Stimulated activated naive B cell treated with anti-CD40 and anti-IgM and Interleukin-4, amounts not matched to agents 10 μg/mL and 1 μg/mL and 100 μg/mL, for 72 hours (primary cell): ENCODE measurements around the gene TPTE.
"Not testable (repeated sequence)": the region's sequence is repeated elsewhere in the genome, so short reads cannot be mapped to it uniquely, and the experiment has no call there.

Experiments used
- ATAC-seq, 2 donors: fragments of 150-1000 bp; cut with Tn5 transposase; replicated peaks; 2 replicates each; pipeline ENCODE4 v1.10.0; 2021; ENCODE audit warnings: moderate library complexity in 1 of 2
- DNase-seq: peaks from one replicate; pipeline ENCODE4 v3.0.0; 2021
- H3K27ac Mint-ChIP-seq: one replicate; pipeline ENCODE4 v1.8.0; 2022; ENCODE audit warnings: mild to moderate bottlenecking, mixed read lengths
- H3K27me3 Mint-ChIP-seq, 2 donors: one replicate each; pipeline ENCODE4 v1.8.0; 2022; ENCODE audit warnings: mixed read lengths in 2 of 2
- H3K36me3 Mint-ChIP-seq, 2 donors: one replicate each; pipeline ENCODE4 v1.8.0; 2022; ENCODE audit warnings: mixed read lengths in 2 of 2, mild to moderate bottlenecking in 1 of 2
- H3K4me1 Mint-ChIP-seq, 2 donors: one replicate each; pipeline ENCODE4 v1.8.0; 2022; ENCODE audit warnings: mixed read lengths in 2 of 2, mild to moderate bottlenecking in 1 of 2
- H3K4me3 Mint-ChIP-seq, 2 donors: one replicate each; pipeline ENCODE4 v1.8.0; 2022; ENCODE audit warnings: mild to moderate bottlenecking in 2 of 2, mixed read lengths in 2 of 2, moderate library complexity in 1 of 2
- H3K9me3 Mint-ChIP-seq, 2 donors: one replicate each; pipeline ENCODE4 v1.8.0; 2022; ENCODE audit warnings: mixed read lengths in 2 of 2, mild to moderate bottlenecking in 1 of 2

TPTE gene

DNA sequence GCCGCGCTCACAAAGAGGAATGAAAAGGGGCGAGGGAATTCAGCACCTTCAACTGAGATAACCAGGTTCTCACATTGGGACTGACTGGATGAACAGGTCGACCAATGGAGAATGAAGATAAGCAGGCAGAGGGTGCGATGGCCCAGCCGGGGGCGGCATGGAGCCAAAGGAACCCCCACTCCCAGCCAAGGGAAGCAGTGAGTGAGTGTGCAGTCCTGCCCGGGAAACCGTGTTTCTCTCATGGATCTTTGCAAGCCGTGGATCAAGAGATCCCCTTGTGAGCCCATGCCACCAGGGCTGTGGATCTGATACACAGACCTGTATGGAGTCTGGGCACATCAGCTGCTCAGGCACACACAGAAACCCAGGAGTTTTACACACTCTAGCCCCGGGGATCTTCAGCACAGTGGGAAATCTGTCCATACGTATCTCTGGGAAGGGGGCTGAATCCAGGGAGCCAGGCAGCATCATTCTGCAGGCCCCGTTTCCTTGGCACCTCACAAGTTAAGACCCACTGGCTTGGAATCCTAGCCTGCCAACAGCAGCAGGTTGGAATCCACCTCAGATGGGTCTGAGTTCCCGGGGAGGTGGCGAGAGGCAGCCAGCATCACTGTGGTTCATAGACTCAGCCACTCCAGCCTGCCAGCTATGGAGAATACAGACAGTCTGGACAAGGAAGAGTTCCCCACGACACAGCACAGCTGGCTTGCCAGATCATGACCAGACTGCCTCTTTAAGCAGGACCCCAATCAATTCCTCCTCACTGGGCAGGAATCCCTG is 53.3 kb downstream of the TPTE start:
- not testable (repeated sequence) for H3K36me3 Mint-ChIP-seq, H3K4me3 Mint-ChIP-seq, H3K4me1 Mint-ChIP-seq, H3K27ac Mint-ChIP-seq, H3K27me3 Mint-ChIP-seq, DNase-seq
- peaks cover 11 to 16% of the 10 kb centered on the region in 2 donors for H3K9me3 Mint-ChIP-seq
- peak in 1 of 2 donors; percentile 27 for ATAC-seq

DNA sequence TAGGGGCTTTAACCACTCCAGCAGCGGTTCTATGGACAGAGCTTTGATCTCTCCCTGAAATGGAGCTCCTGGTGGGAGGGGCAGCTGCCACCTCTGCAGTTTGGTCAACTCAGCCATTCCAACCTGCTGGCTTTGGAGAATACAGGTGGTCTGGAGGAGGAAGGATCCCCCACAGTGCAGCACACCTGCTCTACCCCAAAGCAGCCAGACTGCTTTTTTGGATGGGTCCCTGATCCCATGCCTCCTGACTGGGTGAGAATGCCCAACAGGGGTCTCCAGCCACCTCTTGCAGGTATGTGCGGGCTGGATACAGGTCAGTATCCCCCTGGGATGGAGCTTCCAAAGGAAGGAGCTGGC is 53.9 kb downstream of the TPTE start:
- H3K27ac Mint-ChIP-seq: no peak overlapping the region
- peaks cover 11 to 16% of the 10 kb centered on the region in 2 donors for H3K9me3 Mint-ChIP-seq
- no peak overlapping the region for H3K4me3 Mint-ChIP-seq
- H3K4me1 Mint-ChIP-seq: no peaks in the 10 kb centered on the region
- H3K36me3 Mint-ChIP-seq: no peaks in the 10 kb centered on the region
- H3K27me3 Mint-ChIP-seq: no peaks in the 10 kb centered on the region
- DNase-seq: no peak
- ATAC-seq: peak in 1 of 2 donors; percentile 23

DNA sequence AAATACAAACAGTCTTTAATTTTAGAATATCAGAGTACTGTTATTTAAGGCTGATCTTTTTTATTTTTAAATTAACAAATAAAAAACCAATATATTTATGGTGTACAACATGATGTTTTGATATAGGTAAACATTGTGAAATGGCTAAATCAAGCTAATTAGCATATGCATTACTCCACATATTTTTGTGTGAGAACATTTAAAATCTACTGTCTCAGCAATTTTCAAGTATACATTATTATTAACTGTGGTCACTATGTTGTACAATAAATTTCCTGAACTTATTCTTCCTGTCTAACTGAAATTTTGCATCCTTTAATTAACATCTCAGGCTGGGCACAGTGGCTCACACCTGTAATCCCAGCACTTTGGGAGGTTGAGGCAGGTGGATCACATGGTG is 57.5 kb downstream of the TPTE start:
- H3K27me3 Mint-ChIP-seq, H3K27ac Mint-ChIP-seq, ATAC-seq, DNase-seq, H3K4me3 Mint-ChIP-seq, H3K4me1 Mint-ChIP-seq, H3K36me3 Mint-ChIP-seq: not testable (repeated sequence)
- peaks cover 11 to 16% of the 10 kb centered on the region in 2 donors for H3K9me3 Mint-ChIP-seq

DNA sequence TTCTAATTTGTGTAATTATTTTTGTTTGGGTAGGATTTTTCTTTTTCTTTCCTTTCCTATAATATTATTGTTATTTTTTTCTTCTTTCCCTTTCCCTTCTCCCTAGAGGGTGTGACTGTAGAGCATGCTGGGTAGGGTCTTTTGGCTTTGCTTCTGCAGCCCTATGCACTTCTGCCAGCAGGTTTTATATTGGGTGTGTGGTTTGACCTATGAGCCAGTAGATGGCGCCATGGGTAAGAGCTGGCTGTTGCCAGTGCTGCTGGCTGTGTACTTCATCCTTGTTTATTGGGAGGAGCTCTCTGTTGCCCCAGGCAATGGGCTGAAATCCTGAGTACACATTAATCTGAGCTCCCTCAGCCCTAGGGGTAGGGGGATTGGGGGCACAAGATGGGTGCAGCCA is 67.7 kb downstream of the TPTE start:
- DNase-seq, H3K4me3 Mint-ChIP-seq, H3K9me3 Mint-ChIP-seq, ATAC-seq, H3K36me3 Mint-ChIP-seq, H3K4me1 Mint-ChIP-seq, H3K27me3 Mint-ChIP-seq, H3K27ac Mint-ChIP-seq: not testable (repeated sequence)

DNA sequence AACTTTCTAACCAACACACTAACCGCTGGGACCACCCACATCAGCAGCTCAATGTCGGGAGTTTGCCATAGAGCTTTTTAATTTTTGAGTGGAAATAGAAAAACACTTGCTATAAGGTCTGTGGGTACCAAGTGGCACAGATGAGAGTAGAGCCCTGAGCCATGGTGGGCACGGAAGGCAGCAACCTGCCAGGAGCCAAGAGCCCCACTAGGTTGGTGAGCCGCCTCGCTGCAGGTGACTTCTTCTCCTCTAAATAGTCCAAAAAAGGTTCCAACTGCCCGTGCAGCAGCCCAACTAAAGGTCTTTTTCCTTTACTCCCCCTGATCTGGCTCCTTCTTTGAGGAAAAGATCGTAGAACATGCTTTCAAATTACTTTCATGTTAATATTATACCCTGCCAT is 85.7 kb downstream of the TPTE start:
- not testable (repeated sequence) for DNase-seq, H3K27me3 Mint-ChIP-seq, H3K4me1 Mint-ChIP-seq, H3K4me3 Mint-ChIP-seq, ATAC-seq, H3K27ac Mint-ChIP-seq, H3K36me3 Mint-ChIP-seq, H3K9me3 Mint-ChIP-seq

DNA sequence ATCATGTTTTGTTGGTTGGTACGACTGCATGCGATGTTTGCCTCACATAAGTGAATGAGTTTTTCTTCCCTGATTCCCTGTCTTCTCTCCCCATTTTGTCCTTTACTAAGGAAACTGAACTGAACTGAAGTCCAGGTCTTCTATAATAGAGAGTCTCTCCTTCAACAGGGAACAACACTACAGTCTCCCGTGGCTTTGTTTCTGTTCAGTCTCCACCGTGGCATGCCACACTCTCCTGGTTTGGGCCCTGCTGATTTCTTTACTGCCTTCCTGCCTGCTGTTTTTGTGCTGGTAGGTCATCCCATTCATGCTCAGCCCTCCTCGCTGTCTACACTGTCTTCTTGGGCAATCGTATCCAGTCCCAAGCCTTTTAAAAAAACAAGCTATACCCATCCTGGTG is 92.9 kb downstream of the TPTE start:
- H3K4me1 Mint-ChIP-seq, H3K27ac Mint-ChIP-seq, H3K36me3 Mint-ChIP-seq, H3K4me3 Mint-ChIP-seq, H3K9me3 Mint-ChIP-seq, DNase-seq, H3K27me3 Mint-ChIP-seq, ATAC-seq: not testable (repeated sequence)

DNA sequence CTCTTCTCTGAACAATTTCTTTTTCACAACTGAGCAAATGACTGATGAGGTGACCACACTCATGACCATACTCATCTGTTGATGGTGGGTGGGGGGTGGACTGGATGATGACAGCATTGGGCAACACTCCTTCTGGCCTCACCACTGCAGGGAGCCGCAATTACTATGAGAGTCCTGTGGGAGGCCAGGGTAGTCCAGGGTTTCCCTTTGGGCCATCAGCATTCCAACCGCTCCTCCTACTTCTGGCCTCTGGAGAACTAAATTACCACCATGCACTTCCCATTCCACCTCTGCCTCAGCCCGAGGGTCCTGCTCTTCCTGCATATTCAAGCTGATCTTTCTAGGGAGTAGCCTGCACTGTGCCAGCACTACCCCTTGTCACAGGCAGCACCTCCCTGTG is 94.7 kb downstream of the TPTE start:
- not testable (repeated sequence) for H3K27ac Mint-ChIP-seq, ATAC-seq, H3K4me3 Mint-ChIP-seq, H3K4me1 Mint-ChIP-seq, H3K36me3 Mint-ChIP-seq, DNase-seq, H3K27me3 Mint-ChIP-seq, H3K9me3 Mint-ChIP-seq

DNA sequence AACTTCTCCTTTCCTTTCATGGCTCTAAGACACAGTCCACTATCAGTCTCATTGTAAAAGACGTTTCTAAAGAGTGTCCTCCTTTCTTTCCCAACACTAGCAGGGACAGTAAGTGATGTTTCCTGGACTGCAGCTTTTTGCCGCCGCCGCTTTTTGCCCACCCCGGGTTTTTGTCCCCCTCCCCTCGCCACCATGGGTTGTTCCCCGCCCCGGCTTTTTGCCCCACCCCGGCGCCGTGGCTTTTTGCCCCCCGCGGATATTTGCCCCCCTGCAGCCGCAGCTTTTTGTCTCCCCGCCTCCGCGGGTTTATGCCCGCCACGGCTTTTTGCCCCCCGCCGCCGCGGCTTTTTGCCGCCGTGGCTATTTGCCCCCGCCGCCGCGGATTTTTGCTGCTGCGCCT is 95.2 kb downstream of the TPTE start:
- H3K9me3 Mint-ChIP-seq: peaks cover 2 to 3% of the 10 kb centered on the region in 2 donors
- DNase-seq (no peak), ATAC-seq (no peak)
- no peaks in the 10 kb centered on the region for H3K27me3 Mint-ChIP-seq
- no peak overlapping the region for H3K27ac Mint-ChIP-seq
- H3K4me1 Mint-ChIP-seq: no peaks in the 10 kb centered on the region
- no peak overlapping the region for H3K4me3 Mint-ChIP-seq
- no peaks in the 10 kb centered on the region for H3K36me3 Mint-ChIP-seq

DNA sequence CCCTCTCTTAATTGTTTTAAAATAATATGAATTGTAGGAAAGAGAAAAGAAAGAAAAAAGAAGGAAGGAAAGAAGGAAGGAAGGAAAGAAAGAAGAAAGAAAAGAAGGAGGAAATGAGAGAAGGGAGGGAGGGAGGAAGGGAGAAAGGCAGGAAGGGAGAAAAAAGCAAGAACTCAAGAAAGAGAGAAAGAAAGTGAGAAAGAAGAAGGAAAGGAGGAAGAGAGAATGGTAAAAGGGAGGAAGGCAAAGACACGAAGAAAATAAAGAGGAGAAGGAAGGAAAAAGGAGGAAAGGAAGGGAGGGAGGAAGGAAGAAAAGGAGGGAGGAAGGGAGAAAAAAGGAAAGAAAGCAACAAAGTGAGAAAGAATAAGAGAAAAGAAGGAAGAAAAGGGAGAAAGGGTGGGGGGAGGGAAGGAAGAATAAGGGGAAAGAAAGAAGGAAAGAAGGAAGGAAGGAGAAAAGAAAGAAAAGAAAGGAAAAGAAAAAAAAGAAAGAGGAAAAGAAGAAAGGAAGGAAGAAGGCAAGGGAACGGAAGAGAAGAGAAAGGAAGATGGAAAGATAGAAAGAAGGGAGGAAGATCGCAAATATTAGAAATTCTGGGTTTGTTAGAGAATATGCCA is 95.9 kb downstream of the TPTE start:
- H3K36me3 Mint-ChIP-seq, H3K4me1 Mint-ChIP-seq, H3K27me3 Mint-ChIP-seq, H3K9me3 Mint-ChIP-seq, DNase-seq, H3K27ac Mint-ChIP-seq, H3K4me3 Mint-ChIP-seq, ATAC-seq: not testable (repeated sequence)

DNA sequence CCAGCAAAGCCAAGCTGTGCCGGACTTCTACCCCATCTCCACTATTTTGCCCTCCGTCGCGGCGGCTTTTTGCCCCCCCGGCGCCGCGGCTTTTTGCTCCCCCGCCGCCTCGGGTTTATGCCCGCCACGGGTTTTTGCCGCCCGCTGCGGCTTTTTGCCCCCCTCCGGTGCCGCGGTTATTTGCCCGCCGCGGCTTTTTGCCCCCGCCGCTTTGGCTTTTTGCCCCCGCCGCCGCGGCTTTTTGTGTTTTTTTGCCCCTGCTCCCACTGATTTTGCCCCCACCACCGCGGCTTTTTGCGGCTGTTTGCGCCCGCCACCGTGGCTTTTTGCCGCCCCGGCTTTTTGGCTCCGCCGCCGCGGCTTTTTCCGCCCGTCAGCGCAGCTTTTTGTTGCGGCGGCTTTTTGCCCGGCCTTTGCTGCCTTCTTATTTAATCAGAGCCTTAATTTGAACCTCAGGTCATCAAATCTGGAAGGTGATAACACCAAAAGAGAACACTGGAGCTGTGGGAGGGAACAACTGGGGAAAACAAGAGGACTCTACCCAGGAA is 106.0 kb downstream of the TPTE start:
- no peaks in the 10 kb centered on the region for H3K4me1 Mint-ChIP-seq
- H3K36me3 Mint-ChIP-seq: no peaks in the 10 kb centered on the region
- no peak for DNase-seq
- H3K27me3 Mint-ChIP-seq: no peaks in the 10 kb centered on the region
- no peak for ATAC-seq
- H3K4me3 Mint-ChIP-seq: no peak overlapping the region
- H3K27ac Mint-ChIP-seq: no peak overlapping the region
- no peaks in the 10 kb centered on the region for H3K9me3 Mint-ChIP-seq

DNA sequence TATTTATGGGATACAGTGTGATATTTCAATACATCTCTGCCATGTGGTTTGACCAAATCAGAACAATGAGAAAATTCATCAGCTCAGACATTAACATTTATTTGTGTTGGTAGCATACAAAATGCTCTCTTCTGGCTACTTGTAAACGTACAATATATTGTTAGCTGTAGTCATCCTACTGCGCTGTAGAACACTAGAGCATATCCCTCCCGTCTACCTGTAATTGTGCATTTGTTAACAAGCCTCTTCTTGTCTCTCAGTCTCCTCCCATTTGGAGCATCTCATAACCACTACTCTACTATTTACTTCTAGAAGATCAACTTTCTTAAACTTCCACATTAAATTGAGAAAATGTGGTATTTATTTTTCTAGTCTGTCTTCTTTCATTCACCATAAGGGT is 107.9 kb downstream of the TPTE start:
- not testable (repeated sequence) for ATAC-seq, H3K9me3 Mint-ChIP-seq, H3K36me3 Mint-ChIP-seq, H3K4me3 Mint-ChIP-seq, H3K4me1 Mint-ChIP-seq, DNase-seq, H3K27me3 Mint-ChIP-seq, H3K27ac Mint-ChIP-seq

DNA sequence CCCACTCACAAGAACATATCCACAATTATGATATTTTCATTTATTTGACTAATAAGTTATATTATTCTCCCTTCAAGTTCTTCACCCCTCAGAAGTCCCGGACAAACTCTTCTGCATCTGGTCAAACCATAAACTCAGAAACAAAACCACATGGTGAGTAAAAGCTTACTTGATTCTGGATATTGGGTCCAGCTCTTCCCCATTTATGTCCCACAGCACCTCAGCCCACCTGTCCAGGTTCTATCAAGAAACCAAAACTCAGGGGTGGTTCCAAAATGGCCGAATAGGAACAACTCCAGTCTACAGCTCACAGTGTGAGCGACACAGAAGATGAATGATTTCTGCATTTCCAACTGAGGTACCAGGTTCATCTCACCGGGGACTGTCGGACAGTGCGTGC is 109.4 kb downstream of the TPTE start:
- H3K27ac Mint-ChIP-seq, DNase-seq, H3K4me3 Mint-ChIP-seq, H3K9me3 Mint-ChIP-seq, H3K27me3 Mint-ChIP-seq, H3K36me3 Mint-ChIP-seq, ATAC-seq, H3K4me1 Mint-ChIP-seq: not testable (repeated sequence)

DNA sequence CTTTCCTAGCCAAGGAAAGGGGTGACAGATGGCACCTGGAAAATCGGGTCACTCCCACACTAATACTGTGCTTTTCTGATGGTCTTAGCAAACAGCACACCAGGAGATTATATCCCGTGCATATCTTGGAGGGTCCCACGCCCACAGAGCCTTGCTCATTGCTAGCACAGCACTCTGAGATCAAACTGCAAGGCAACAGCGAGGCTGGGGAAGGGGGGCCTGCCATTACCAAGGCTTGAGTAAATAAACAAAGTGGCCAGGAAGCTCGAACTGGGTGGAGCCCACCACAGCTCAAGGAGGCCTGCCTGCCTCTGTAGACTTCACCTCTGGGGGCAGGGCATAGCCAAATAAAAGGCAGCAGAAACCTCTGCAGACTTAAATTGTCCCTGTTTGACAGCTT is 109.9 kb downstream of the TPTE start:
- ATAC-seq, H3K4me1 Mint-ChIP-seq, H3K4me3 Mint-ChIP-seq, H3K9me3 Mint-ChIP-seq, DNase-seq, H3K27ac Mint-ChIP-seq, H3K27me3 Mint-ChIP-seq, H3K36me3 Mint-ChIP-seq: not testable (repeated sequence)

DNA sequence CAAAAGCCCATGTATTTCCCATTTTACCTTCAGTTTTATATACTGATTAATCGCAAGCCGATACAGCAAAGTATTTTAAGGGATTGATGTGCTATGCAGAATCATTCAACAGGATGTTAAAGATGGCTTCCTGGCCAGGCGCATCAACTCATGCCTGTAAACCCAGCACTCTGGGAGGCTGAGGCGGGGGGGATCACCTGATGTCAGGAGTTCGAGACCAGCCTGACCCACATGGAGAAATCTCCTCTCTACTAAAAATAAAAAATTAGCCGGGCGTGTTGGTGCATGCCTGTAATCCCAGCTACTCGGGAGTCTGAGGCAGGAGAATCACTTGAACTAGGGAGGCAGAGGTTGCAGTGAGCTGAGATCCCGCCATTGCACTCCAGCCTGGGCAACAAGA is 116.8 kb downstream of the TPTE start:
- not testable (repeated sequence) for ATAC-seq, H3K4me1 Mint-ChIP-seq, H3K4me3 Mint-ChIP-seq, H3K36me3 Mint-ChIP-seq, H3K27ac Mint-ChIP-seq, H3K9me3 Mint-ChIP-seq, DNase-seq, H3K27me3 Mint-ChIP-seq

DNA sequence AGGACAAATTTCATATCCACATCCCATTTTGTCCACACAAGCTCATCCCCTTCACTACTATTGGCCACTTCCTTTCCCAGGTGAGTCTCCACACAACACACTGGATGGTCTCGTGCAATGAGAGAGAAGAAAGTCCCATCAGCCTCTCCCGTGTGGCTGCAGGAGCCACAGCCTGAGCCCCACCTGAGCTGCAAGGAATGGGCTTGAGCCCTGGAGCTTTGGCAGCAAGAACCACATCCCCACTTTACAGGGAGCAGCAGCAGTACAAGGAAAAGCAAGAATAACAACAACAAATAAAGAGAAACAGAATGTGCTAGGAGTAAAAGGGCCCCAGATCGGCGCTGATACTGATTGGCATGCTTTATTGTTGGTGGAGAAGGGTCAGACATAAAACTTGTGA is 117.7 kb downstream of the TPTE start:
- H3K27me3 Mint-ChIP-seq: no peaks in the 10 kb centered on the region
- no peak for ATAC-seq
- H3K4me1 Mint-ChIP-seq: no peaks in the 10 kb centered on the region
- no peaks in the 10 kb centered on the region for H3K36me3 Mint-ChIP-seq
- H3K27ac Mint-ChIP-seq: no peak overlapping the region
- no peak overlapping the region for H3K4me3 Mint-ChIP-seq
- no peak for DNase-seq
- no peaks in the 10 kb centered on the region for H3K9me3 Mint-ChIP-seq
